CD4-positive, alpha-beta memory T cell (primary cell): Measurements from ENCODE around the gene LRIG1. TPM values are rescaled to one million over a fixed set of nuclear protein-coding genes. Genes with fewer than 3 reads are reported as not detected.

Source experiments
- CTCF ChIA-PET: fragments of 350-600 bp; sonication (Branson Sonifier 250); formaldehyde crosslinking; loops from one replicate; lab custom pipeline; 2021; ENCODE audit warnings: inconsistent platforms; ENCODE audit not compliant: partially characterized antibody; lab: Charles Lee
- POLR2A ChIA-PET: fragments of 350-600 bp; sonication (Branson Sonifier 250); formaldehyde crosslinking; loops from one replicate; lab custom pipeline; 2021; ENCODE audit not compliant: partially characterized antibody; lab: Charles Lee
- DNase-seq, 5 donors: peaks; one replicate each; pipeline versions ENCODE4 v3.0.0 to v3.0.0-alpha.2; 2020 to 2022; ENCODE audit warnings: mixed read lengths in 1 of 5
- H3K27ac ChIP-seq: one replicate; pipeline ENCODE4 v1.7.0; 2013; ENCODE audit warnings: low read depth, low read length
- H3K27me3 ChIP-seq: 2 replicates; pipeline ENCODE4 v1.7.0; 2013; ENCODE audit warnings: mild to moderate bottlenecking, low read length, moderate library complexity; ENCODE audit not compliant: insufficient read depth
- H3K36me3 ChIP-seq: 2 replicates; pipeline ENCODE4 v1.7.0; 2013; ENCODE audit warnings: mild to moderate bottlenecking, low read length, moderate library complexity; ENCODE audit not compliant: insufficient read depth
- H3K4me1 ChIP-seq: 2 replicates; pipeline ENCODE4 v1.7.0; 2013; ENCODE audit warnings: mild to moderate bottlenecking, low read length, moderate library complexity; ENCODE audit not compliant: insufficient read depth
- H3K4me3 ChIP-seq, 2 donors: one replicate each; pipeline ENCODE4 v1.7.0; 2013; ENCODE audit warnings: low read length in 2 of 2, mild to moderate bottlenecking in 1 of 2
- H3K9me3 ChIP-seq, 2 donors: one replicate each; pipeline ENCODE4 v1.7.0; 2013; ENCODE audit warnings: low read length in 2 of 2, control low read depth in 1 of 2; ENCODE audit not compliant: control insufficient read depth in 1 of 2
- H3K27ac Mint-ChIP-seq, 7 donors: one replicate each; pipeline ENCODE4 v1.8.0; 2020 to 2021; ENCODE audit warnings: mixed read lengths in 7 of 7, mild to moderate bottlenecking in 6 of 7, inconsistent platforms in 3 of 7, moderate library complexity in 3 of 7
- H3K27me3 Mint-ChIP-seq, 2 donors: one replicate each; pipeline ENCODE4 v1.8.0; 2020 to 2021; ENCODE audit warnings: mixed read lengths in 2 of 2
- H3K36me3 Mint-ChIP-seq, 2 donors: one replicate each; pipeline ENCODE4 v1.8.0; 2020 to 2021; ENCODE audit warnings: mixed read lengths in 2 of 2, inconsistent platforms in 1 of 2, mild to moderate bottlenecking in 1 of 2
- H3K4me1 Mint-ChIP-seq, 4 donors: one replicate each; pipeline ENCODE4 v1.8.0; 2020 to 2021; ENCODE audit warnings: mixed read lengths in 4 of 4, mild to moderate bottlenecking in 1 of 4
- H3K4me3 Mint-ChIP-seq, 8 donors: one replicate each; pipeline ENCODE4 v1.8.0; 2020 to 2021; ENCODE audit warnings: mixed read lengths in 8 of 8, mild to moderate bottlenecking in 7 of 8, moderate library complexity in 6 of 8, inconsistent platforms in 3 of 8
- H3K9me3 Mint-ChIP-seq, 8 donors: one replicate each; pipeline ENCODE4 v1.8.0; 2020 to 2021; ENCODE audit warnings: mixed read lengths in 8 of 8, mild to moderate bottlenecking in 5 of 8, inconsistent platforms in 3 of 8, moderate library complexity in 1 of 8
- intact Hi-C: fragments of 100-400 bp; cut with micrococcal nuclease; formaldehyde crosslinking; loops from one replicate; pipeline ENCODE4 v1.15.1; 2023
- polyA plus RNA-seq, 2 donors: library from polyadenylated mRNA; unstranded; fragments of 300-500 nt; fragmentation: Illumina TruSeq; gene quantifications; one replicate each; pipeline ENCODE4 v1.2.3, GENCODE V29; 2021
- total RNA-seq, 2 experiments: library from RNA; stranded (reverse); gene quantifications; one replicate each; pipeline ENCODE4 v1.2.3, GENCODE V29; 2021

Gene LRIG1
- total and polyA plus RNA-seq, 4 experiments from 2014 or later = 28.6 to 71.7 (median 62.4) TPM

- no peak overlapping the region for H3K4me3 ChIP-seq
- ChIA-PET CTCF (interaction anchor here (3.5 kb wide), 1 partner anchor 8 kb away, joined by 11 read pairs; no protein-coding TSS in a partner anchor), POLR2A (no interaction called here)
- H3K27me3 ChIP-seq = no peaks in the 10 kb centered on the region
- intact Hi-C loops = no loop called here
- no peak for DNase-seq
- peaks cover 11 to 20% (median 16%) of the 10 kb centered on the region in 4 donors for H3K4me1 Mint-ChIP-seq
- H3K4me1 ChIP-seq = no peaks in the 10 kb centered on the region
- H3K36me3 Mint-ChIP-seq = peaks cover 0 to 10% of the 10 kb centered on the region in 2 donors
- no peak overlapping the region for H3K27ac ChIP-seq
- no peaks in the 10 kb centered on the region for H3K9me3 ChIP-seq
- no peak overlapping the region for H3K4me3 Mint-ChIP-seq
- H3K36me3 ChIP-seq = no peaks in the 10 kb centered on the region
- no peaks in the 10 kb centered on the region for H3K9me3 Mint-ChIP-seq
- peak overlapping the region in 5 of 7 donors; percentile 1 to 62 (median 58) for H3K27ac Mint-ChIP-seq
- no peaks in the 10 kb centered on the region for H3K27me3 Mint-ChIP-seq
Measured at GRCh38 chr3:66335671-66336070, 165.2 kb downstream of the LRIG1 start.
